Activated T-helper 2 cell treated with anti-CD3 and anti-CD28 coated beads, Interferon-gamma antibody, Interleukin-2, Interleukin-4, amounts not matched to agents 10 μg/mL and 5 μg/mL and 100 μg/mL, durations not matched to agents 14 hours and 24 hours and 36 hours (primary cell): Measurements from ENCODE around the gene TSEN54. TPM values are rescaled to one million over a fixed set of nuclear protein-coding genes. Genes with fewer than 3 reads are reported as not detected.
"Not testable (repeated sequence)": the region's sequence is repeated elsewhere in the genome, so short reads cannot be mapped to it uniquely, and the experiment has no call there.

ENCODE experiments used
- DNase-seq: peaks from one replicate; pipeline ENCODE4 v3.0.0; 2021; ENCODE audit warnings: low spot score
- H3K27ac Mint-ChIP-seq: one replicate; pipeline ENCODE4 v1.8.0; 2021; ENCODE audit warnings: mixed read lengths
- H3K27me3 Mint-ChIP-seq: one replicate; pipeline ENCODE4 v1.8.0; 2021; ENCODE audit warnings: low read depth, mixed read lengths
- H3K36me3 Mint-ChIP-seq: one replicate; pipeline ENCODE4 v1.8.0; 2021; ENCODE audit warnings: low read depth, mixed read lengths
- H3K4me1 Mint-ChIP-seq: one replicate; pipeline ENCODE4 v1.8.0; 2021; ENCODE audit warnings: low read depth, mixed read lengths
- H3K4me3 Mint-ChIP-seq: one replicate; pipeline ENCODE4 v1.8.0; 2021; ENCODE audit warnings: low read depth, mild to moderate bottlenecking, moderate library complexity, mixed read lengths
- H3K9me3 Mint-ChIP-seq: one replicate; pipeline ENCODE4 v1.8.0; 2021; ENCODE audit warnings: mixed read lengths
- intact Hi-C: fragments of 100-400 bp; cut with micrococcal nuclease; formaldehyde crosslinking; loops from one replicate; pipeline ENCODE4 v1.15.1; 2023
- total RNA-seq: library from RNA; stranded (reverse); gene quantifications from 2 replicates; pipeline ENCODE4 v1.2.3, GENCODE V29; 2022

Gene TSEN54
- total RNA-seq, 1 donor from 2014 or later: 78.2 TPM

DNA sequence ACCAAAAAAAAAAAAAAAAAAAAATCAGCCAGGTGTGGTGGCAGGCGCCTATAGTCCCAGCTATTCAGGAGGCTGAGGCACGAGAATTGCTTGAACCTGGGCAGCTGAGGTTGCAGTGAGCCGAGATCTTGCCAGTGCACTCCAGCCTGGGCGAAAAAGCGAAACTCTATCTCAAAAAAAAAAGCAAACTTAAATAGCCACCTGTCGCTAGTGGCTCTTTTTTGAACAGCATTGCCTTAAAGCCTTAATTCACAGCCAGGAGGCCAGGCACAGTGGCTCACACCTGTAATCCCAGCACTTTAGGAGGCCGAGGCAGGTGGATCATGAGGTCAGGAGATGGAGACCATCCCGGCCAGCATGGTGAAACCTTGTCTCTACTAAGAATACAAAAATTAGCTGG lies 4.1 kb downstream of the TSEN54 start:
- H3K27ac Mint-ChIP-seq, H3K27me3 Mint-ChIP-seq, H3K9me3 Mint-ChIP-seq, DNase-seq, intact Hi-C loops, H3K4me3 Mint-ChIP-seq: not testable (repeated sequence)
- Mint-ChIP-seq H3K36me3 (peaks cover 59% of the 10 kb centered on the region), H3K4me1 (peaks cover 26% of the 10 kb centered on the region)

- H3K27me3 Mint-ChIP-seq: peaks cover 2% of the 10 kb centered on the region
- H3K4me1 Mint-ChIP-seq: peaks cover 27% of the 10 kb centered on the region
- H3K36me3 Mint-ChIP-seq: peaks cover 59% of the 10 kb centered on the region
- H3K4me3 Mint-ChIP-seq: no peak overlapping the region
- no peak for DNase-seq
- no peak overlapping the region for H3K27ac Mint-ChIP-seq
- no peaks in the 10 kb centered on the region for H3K9me3 Mint-ChIP-seq
- intact Hi-C loops: no loop called here
These were observed 5.0 kb downstream of the TSEN54 start for GRCh38 chr17:75521290-75521689.

- peaks cover 32% of the 10 kb centered on the region for H3K4me1 Mint-ChIP-seq
- H3K9me3 Mint-ChIP-seq: no peaks in the 10 kb centered on the region
- H3K27me3 Mint-ChIP-seq: peaks cover 10% of the 10 kb centered on the region
- peaks cover 59% of the 10 kb centered on the region for H3K36me3 Mint-ChIP-seq
- intact Hi-C loops: no loop called here
- DNase-seq: no peak
- H3K27ac Mint-ChIP-seq: no peak overlapping the region
- no peak overlapping the region for H3K4me3 Mint-ChIP-seq
These were observed 5.8 kb downstream of the TSEN54 start for GRCh38 chr17:75521951-75522727.

GRCh38 chr17:75523647-75524046 lies 7.3 kb downstream of the TSEN54 start:
- intact Hi-C loops: loop anchor here (2.0 kb wide), 1 partner anchor 65 kb away; no protein-coding TSS in a partner anchor

DNA sequence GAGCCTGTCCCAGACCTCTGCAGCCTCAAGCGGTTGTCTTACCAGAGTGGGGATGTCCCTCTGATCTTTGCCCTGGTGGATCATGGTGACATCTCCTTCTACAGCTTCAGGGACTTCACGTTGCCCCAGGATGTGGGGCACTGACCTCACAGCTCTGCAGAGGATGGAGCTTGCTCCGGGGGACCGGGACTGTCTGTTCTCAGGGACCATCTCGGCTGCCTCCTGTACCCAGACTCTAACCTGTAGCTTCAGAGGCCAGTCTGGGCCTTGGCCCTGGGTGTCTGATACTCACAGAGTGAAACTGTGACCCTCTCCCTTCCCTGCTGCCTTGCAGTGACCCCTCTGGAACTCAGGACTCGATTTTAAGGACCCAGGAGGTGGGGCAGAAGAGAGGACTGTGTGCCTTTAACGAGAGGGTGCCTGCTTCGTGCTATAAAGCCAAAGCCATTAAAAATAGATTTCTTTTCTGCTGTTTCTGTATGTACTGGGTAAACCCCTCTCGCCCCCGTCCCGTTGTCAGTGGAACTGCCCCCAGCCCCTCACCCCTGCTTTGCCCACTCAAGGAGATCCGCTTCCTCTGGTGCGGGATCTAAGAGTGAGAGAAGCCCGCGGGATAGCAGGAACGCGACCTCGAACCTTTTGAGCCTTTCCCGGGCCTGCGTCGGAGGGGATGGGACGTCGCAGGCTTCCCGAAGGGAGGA lies 8.1 kb downstream of the TSEN54 start:
- H3K4me1 Mint-ChIP-seq: peaks cover 14% of the 10 kb centered on the region
- peaks cover 40% of the 10 kb centered on the region for H3K36me3 Mint-ChIP-seq
- H3K27me3 Mint-ChIP-seq: peaks cover 11% of the 10 kb centered on the region
- H3K27ac Mint-ChIP-seq: no peak overlapping the region
- H3K4me3 Mint-ChIP-seq: no peak overlapping the region
- intact Hi-C loops: loop anchor here (2.0 kb wide), 1 partner anchor 64 kb away; no protein-coding TSS in a partner anchor
- no peaks in the 10 kb centered on the region for H3K9me3 Mint-ChIP-seq
- DNase-seq: no peak

More at GRCh38 chr17:75523647-75524046, 7.3 kb downstream of the TSEN54 start:
- DNase-seq: no peak
- peaks cover 47% of the 10 kb centered on the region for H3K36me3 Mint-ChIP-seq
- H3K4me1 Mint-ChIP-seq: peaks cover 18% of the 10 kb centered on the region
- no peak overlapping the region for H3K4me3 Mint-ChIP-seq
- no peak overlapping the region for H3K27ac Mint-ChIP-seq
- peaks cover 11% of the 10 kb centered on the region for H3K27me3 Mint-ChIP-seq
- no peaks in the 10 kb centered on the region for H3K9me3 Mint-ChIP-seq

- H3K27ac Mint-ChIP-seq: no peak within 1 kb of the TSS
- intact Hi-C loops: loop anchor here (1.0 to 2.0 kb wide), 2 partner anchors 9 to 64 kb away; partner anchors contain the start of gene TSEN54
- H3K9me3 Mint-ChIP-seq: no peaks in the 10 kb centered on the region
- peak within 1 kb of the TSS; percentile 54 for H3K4me3 Mint-ChIP-seq
- DNase-seq: peak; percentile 77
- peaks cover 12% of the 10 kb centered on the region for H3K4me1 Mint-ChIP-seq
- peaks cover 11% of the 10 kb centered on the region for H3K27me3 Mint-ChIP-seq
- peaks cover 35% of the 10 kb centered on the region for H3K36me3 Mint-ChIP-seq
These were observed 8.9 kb downstream of the TSEN54 start, which contains the start of gene LLGL2 for GRCh38 chr17:75524970-75525805. Gene LLGL2 (plus strand): TSS chr17:75525697. CDS start chr17:75543427, 17,730 bp downstream.

DNA sequence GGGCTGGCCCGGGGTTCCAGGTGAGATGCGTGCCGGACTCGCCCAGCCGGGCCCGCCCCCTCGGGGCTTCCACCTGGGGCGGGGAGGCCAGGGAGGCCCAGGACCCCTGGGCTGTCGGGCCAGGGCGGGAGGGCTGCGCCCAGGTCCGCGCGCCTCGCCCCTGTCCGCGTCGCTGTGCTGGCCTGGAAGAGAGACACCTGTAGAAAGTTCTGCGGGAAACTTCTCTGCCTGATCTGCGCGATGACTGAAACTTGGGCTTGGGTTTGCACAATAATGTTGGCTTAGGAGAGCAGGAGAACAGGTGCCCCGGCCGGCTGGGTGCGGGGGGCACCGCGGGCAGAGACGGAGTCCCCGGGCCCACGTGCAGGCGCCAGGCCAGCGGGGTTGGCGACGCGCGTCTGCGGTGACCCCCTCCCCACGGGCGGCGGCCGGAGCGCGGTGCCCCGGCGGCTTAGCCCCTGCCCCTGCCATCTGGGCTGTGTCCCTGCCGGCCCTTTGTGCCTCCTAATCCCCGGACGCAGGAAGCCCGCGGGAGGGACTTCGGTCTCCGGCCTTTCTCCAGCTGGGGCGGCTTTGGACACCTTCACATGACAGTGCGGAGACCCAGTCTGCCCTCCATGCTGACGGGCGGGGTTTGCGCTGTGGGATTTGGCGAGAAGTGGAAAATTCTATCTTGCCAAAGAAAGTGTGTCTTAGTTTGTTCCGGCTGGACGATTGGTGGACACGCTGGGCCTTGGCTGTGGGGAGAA lies 9.7 kb downstream of the TSEN54 start:
- Mint-ChIP-seq H3K36me3 (peaks cover 31% of the 10 kb centered on the region), H3K9me3 (no peaks in the 10 kb centered on the region)
- DNase-seq: no peak

DNA sequence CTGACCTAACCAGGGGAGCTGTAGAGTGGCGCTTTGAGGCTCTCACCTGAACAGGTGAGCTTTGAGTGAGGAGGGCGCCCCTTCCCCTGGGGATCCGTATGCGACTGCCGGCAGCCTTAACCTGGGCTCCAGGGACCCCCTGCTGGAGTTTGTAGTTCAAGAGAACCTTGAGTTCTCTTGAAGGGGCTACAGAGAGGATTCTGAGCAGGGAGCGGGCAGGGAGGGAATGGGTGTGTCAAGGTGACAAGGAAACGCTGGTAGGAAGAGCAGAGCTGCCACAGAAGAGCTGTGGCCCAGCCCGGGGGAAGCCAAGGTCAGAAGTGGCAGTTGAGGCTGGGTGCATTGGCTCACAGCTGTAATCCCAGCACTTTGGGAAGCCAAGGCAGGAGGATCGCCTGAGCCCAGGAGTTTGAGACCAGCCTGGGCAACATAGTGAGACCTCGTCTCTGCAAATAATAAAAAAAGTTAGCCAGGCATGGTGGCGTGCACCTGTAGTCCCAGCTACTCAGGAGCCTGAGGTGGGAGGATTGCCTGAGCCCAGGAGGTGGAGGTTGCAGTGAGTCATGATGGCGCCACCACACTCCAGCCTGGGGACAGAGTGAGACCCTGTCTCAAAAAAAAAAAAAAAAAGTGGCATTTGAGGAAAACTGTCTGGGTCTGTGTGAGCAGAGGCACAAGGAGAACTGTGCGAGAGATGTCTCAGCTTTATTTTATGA lies 10.4 kb downstream of the TSEN54 start:
- Mint-ChIP-seq H3K36me3 (peaks cover 25% of the 10 kb centered on the region), H3K4me1 (peaks cover 12% of the 10 kb centered on the region), H3K27me3 (peaks cover 11% of the 10 kb centered on the region), H3K9me3 (no peaks in the 10 kb centered on the region), H3K27ac (no peak overlapping the region), H3K4me3 (peak overlapping the region; percentile 54)
- DNase-seq: no peak
- intact Hi-C loops: no loop called here

More for the DNA sequence above, 9.7 kb downstream of the TSEN54 start:
- Mint-ChIP-seq H3K4me1 (peaks cover 12% of the 10 kb centered on the region), H3K4me3 (peak overlapping the region; percentile 54), H3K27ac (no peak overlapping the region), H3K27me3 (peaks cover 11% of the 10 kb centered on the region)
- intact Hi-C loops: loop anchor here (1.0 to 2.0 kb wide), 2 partner anchors 10 to 63 kb away; partner anchors contain the start of gene TSEN54

GRCh38 chr17:75530837-75531720 lies 14.8 kb downstream of the TSEN54 start:
- peaks cover 11% of the 10 kb centered on the region for H3K27me3 Mint-ChIP-seq

GRCh38 chr17:75531721-75532072 lies 15.4 kb downstream of the TSEN54 start:
- Mint-ChIP-seq H3K36me3 (peaks cover 4% of the 10 kb centered on the region), H3K27ac (no peak overlapping the region), H3K4me3 (no peak overlapping the region), H3K27me3 (peaks cover 5% of the 10 kb centered on the region), H3K9me3 (no peaks in the 10 kb centered on the region), H3K4me1 (peaks cover 23% of the 10 kb centered on the region)
- DNase-seq: no peak
- intact Hi-C loops: no loop called here

More at GRCh38 chr17:75530837-75531720, 14.8 kb downstream of the TSEN54 start:
- intact Hi-C loops: no loop called here
- no peak for DNase-seq
- H3K4me3 Mint-ChIP-seq: no peak overlapping the region
- H3K36me3 Mint-ChIP-seq: peaks cover 4% of the 10 kb centered on the region
- H3K27ac Mint-ChIP-seq: no peak overlapping the region
- H3K9me3 Mint-ChIP-seq: no peaks in the 10 kb centered on the region
- peaks cover 28% of the 10 kb centered on the region for H3K4me1 Mint-ChIP-seq

- intact Hi-C loops: no loop called here
- Mint-ChIP-seq H3K9me3 (no peaks in the 10 kb centered on the region), H3K4me3 (peak overlapping the region; percentile 17)
These were observed 18.8 kb downstream of the TSEN54 start for GRCh38 chr17:75535119-75535537.

More at GRCh38 chr17:75535119-75535537, 18.8 kb downstream of the TSEN54 start:
- Mint-ChIP-seq H3K27me3 (no peaks in the 10 kb centered on the region), H3K36me3 (peaks cover 4% of the 10 kb centered on the region), H3K27ac (peak overlapping the region; percentile 88), H3K4me1 (peaks cover 20% of the 10 kb centered on the region)
- peak; percentile 62 for DNase-seq
